Calu3 (cell line): Measurements from ENCODE around the gene MALAT1. TPM values are rescaled to one million over a fixed set of nuclear protein-coding genes. Genes with fewer than 3 reads are reported as not detected.

Source experiments
- BruUV-seq: library from RNA; stranded (reverse); fragments of 400-500 nt; replicated peaks from 2 replicates; lab custom pipeline; 2021; lab: Mats Ljungman, UMichigan
- CTCF ChIA-PET: fragments of 300-600 bp; sonication (Branson Sonifier 250); formaldehyde crosslinking; loops from one replicate; lab custom pipeline; 2022; ENCODE audit warnings: antibody characterized with exemption; lab: Charles Lee
- DNase-seq: peaks from one replicate; pipeline ENCODE4 v3.0.0; 2022
- H3K27ac Mint-ChIP-seq: one replicate; pipeline ENCODE4 v1.8.0; 2022; ENCODE audit warnings: mixed read lengths; ENCODE audit not compliant: unreplicated experiment
- H3K27me3 Mint-ChIP-seq: one replicate; pipeline ENCODE4 v1.8.0; 2022; ENCODE audit warnings: mixed read lengths; ENCODE audit not compliant: unreplicated experiment
- H3K36me3 Mint-ChIP-seq: one replicate; pipeline ENCODE4 v1.8.0; 2022; ENCODE audit warnings: mild to moderate bottlenecking, moderate library complexity, mixed read lengths; ENCODE audit not compliant: insufficient read depth, unreplicated experiment
- H3K4me1 Mint-ChIP-seq: one replicate; pipeline ENCODE4 v1.8.0; 2022; ENCODE audit warnings: mild to moderate bottlenecking, low read depth, mixed read lengths; ENCODE audit not compliant: unreplicated experiment
- H3K4me3 Mint-ChIP-seq: one replicate; pipeline ENCODE4 v1.8.0; 2022; ENCODE audit warnings: mild to moderate bottlenecking, low read depth, moderate library complexity, mixed read lengths; ENCODE audit not compliant: unreplicated experiment
- H3K9me3 Mint-ChIP-seq: one replicate; pipeline ENCODE4 v1.8.0; 2022; ENCODE audit warnings: low read depth, mixed read lengths; ENCODE audit not compliant: unreplicated experiment
- intact Hi-C: fragments of 100-400 bp; cut with micrococcal nuclease; formaldehyde crosslinking; loops from one replicate; pipeline ENCODE4 v1.10.0; 2022; ENCODE audit not compliant: unreplicated experiment
- total RNA-seq: library from RNA; stranded (reverse); gene quantifications from 2 replicates; pipeline ENCODE4 v1.2.3, GENCODE V29; 2022
- TF ChIP-seq, protein P1 (sequence below): fragments of 200-600 bp; IDR thresholded peaks from one replicate; pipeline ENCODE4 v1.8.0; 2022; ENCODE audit warnings: antibody characterized with exemption; ENCODE audit not compliant: unreplicated experiment

The MALAT1 gene
- total RNA-seq, 1 experiment from 2014 or later: 8,437 TPM

GRCh38 chr11:65526744-65527143 is 27.9 kb downstream of the MALAT1 start:
- Mint-ChIP-seq H3K27ac (no peak overlapping the region), H3K4me3 (peak overlapping the region; percentile 22), H3K4me1 (peaks cover 30% of the 10 kb centered on the region), H3K36me3 (peaks cover 34% of the 10 kb centered on the region), H3K9me3 (peaks cover 3% of the 10 kb centered on the region), H3K27me3 (no peaks in the 10 kb centered on the region)
- intact Hi-C loops: no loop called here
- CTCF ChIA-PET: no interaction called here
- TF ChIP-seq, protein P1, sequence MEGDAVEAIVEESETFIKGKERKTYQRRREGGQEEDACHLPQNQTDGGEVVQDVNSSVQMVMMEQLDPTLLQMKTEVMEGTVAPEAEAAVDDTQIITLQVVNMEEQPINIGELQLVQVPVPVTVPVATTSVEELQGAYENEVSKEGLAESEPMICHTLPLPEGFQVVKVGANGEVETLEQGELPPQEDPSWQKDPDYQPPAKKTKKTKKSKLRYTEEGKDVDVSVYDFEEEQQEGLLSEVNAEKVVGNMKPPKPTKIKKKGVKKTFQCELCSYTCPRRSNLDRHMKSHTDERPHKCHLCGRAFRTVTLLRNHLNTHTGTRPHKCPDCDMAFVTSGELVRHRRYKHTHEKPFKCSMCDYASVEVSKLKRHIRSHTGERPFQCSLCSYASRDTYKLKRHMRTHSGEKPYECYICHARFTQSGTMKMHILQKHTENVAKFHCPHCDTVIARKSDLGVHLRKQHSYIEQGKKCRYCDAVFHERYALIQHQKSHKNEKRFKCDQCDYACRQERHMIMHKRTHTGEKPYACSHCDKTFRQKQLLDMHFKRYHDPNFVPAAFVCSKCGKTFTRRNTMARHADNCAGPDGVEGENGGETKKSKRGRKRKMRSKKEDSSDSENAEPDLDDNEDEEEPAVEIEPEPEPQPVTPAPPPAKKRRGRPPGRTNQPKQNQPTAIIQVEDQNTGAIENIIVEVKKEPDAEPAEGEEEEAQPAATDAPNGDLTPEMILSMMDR: no peak
- no peak for DNase-seq
- BruUV-seq: no TSS peak

- intact Hi-C loops: no loop called here
- Mint-ChIP-seq H3K27ac (no peak overlapping the region), H3K9me3 (peaks cover 3% of the 10 kb centered on the region), H3K27me3 (no peaks in the 10 kb centered on the region), H3K36me3 (peaks cover 43% of the 10 kb centered on the region), H3K4me1 (peaks cover 9% of the 10 kb centered on the region), H3K4me3 (no peak overlapping the region)
- BruUV-seq: no TSS peak
- no peak for DNase-seq
- TF ChIP-seq, protein P1: no peak
- CTCF ChIA-PET: interaction anchor here (0.6 kb wide), 1 partner anchor 802 kb away, joined by 7 read pairs; no protein-coding TSS in a partner anchor
These were observed 30.0 kb downstream of the MALAT1 start for GRCh38 chr11:65528819-65529350.

GRCh38 chr11:65529475-65530156 is 30.8 kb downstream of the MALAT1 start:
- Mint-ChIP-seq H3K4me3 (no peak overlapping the region), H3K27ac (no peak overlapping the region), H3K27me3 (no peaks in the 10 kb centered on the region), H3K4me1 (peaks cover 2% of the 10 kb centered on the region), H3K9me3 (no peaks in the 10 kb centered on the region), H3K36me3 (peaks cover 49% of the 10 kb centered on the region)
- no TSS peak for BruUV-seq
- TF ChIP-seq, protein P1: no peak
- intact Hi-C loops: no loop called here
- CTCF ChIA-PET: interaction anchor here (0.6 kb wide), 1 partner anchor 803 kb away, joined by 7 read pairs; no protein-coding TSS in a partner anchor
- no peak for DNase-seq

DNA sequence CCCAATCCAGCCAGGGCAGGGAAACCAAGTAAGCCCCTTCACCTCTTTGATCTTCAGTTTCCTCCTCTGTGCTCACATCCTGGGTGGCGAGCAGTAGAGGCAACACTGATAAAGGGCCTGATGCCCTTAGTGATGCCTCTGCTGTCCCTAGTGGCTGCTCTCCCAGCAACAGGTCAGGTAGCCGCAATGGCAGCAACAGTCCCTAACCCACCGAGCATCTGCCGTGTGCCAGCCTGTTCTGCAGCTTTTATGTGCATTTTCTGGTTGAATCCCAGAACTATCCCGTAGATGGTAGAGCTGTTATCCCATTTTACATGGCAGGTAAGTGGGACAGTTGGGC is 31.3 kb downstream of the MALAT1 start:
- no peaks in the 10 kb centered on the region for H3K4me1 Mint-ChIP-seq
- TF ChIP-seq, protein P1: no peak
- H3K27ac Mint-ChIP-seq: no peak overlapping the region
- no peak overlapping the region for H3K4me3 Mint-ChIP-seq
- H3K27me3 Mint-ChIP-seq: no peaks in the 10 kb centered on the region
- CTCF ChIA-PET: no interaction called here
- intact Hi-C loops: no loop called here
- no peaks in the 10 kb centered on the region for H3K9me3 Mint-ChIP-seq
- peaks cover 51% of the 10 kb centered on the region for H3K36me3 Mint-ChIP-seq
- BruUV-seq: no TSS peak
- no peak for DNase-seq
